ENCODE results near the gene NPR3. TPM values are rescaled to one million over a fixed set of nuclear protein-coding genes. Genes with fewer than 3 reads are reported as not detected.

Gene NPR3
- total RNA-seq: under 1 TPM; 0.10 to 0.12 TPM

- DNase-seq: peak; percentile 10
- peaks cover 64% of the 10 kb centered on the region for H3K27me3 Mint-ChIP-seq (ENCODE audit: low read depth)
- CTCF ChIA-PET: interaction anchor here (0.6 to 1.1 kb wide), 2 partner anchors 108 to 278 kb away, joined by 3 to 5 read pairs; no protein-coding TSS in a partner anchor
- intact Hi-C loops (cut with micrococcal nuclease): loop anchor here (5.0 kb wide), 1 partner anchor 1227 kb away; the partner anchor contains the start of gene RXFP3
- H3K9me3 Mint-ChIP-seq: no peaks in the 10 kb centered on the region
- peaks cover 26% of the 10 kb centered on the region for H3K4me1 Mint-ChIP-seq (ENCODE audit: low read depth)
- peak within 1 kb of the TSS; percentile 65 for H3K4me3 Mint-ChIP-seq
- no peaks in the 10 kb centered on the region for H3K36me3 Mint-ChIP-seq (ENCODE audit: low read depth)
- no peak within 1 kb of the TSS for H3K27ac Mint-ChIP-seq
Measured at GRCh38 chr5:32710550-32711361, at the start of gene NPR3. Gene NPR3, plus strand, starts transcription at chr5:32711321. Its CDS starts 456 bp downstream, at chr5:32711777.

GRCh38 chr5:32664523-32664922 lies 46.6 kb upstream of the NPR3 start:
- Mint-ChIP-seq H3K9me3 (peaks cover 8% of the 10 kb centered on the region), H3K27me3 (ENCODE audit: low read depth) (no peaks in the 10 kb centered on the region), H3K36me3 (ENCODE audit: low read depth) (no peaks in the 10 kb centered on the region), H3K4me3 (no peak overlapping the region), H3K27ac (no peak overlapping the region), H3K4me1 (ENCODE audit: low read depth) (no peaks in the 10 kb centered on the region)
- intact Hi-C loops (cut with micrococcal nuclease): no loop called here
- CTCF ChIA-PET: no interaction called here
- DNase-seq: no peak

- H3K4me1 Mint-ChIP-seq (ENCODE audit: low read depth): no peaks in the 10 kb centered on the region
- no peak for DNase-seq
- CTCF ChIA-PET: no interaction called here
- H3K27ac Mint-ChIP-seq: no peak overlapping the region
- H3K9me3 Mint-ChIP-seq: peaks cover 3% of the 10 kb centered on the region
- H3K36me3 Mint-ChIP-seq (ENCODE audit: low read depth): no peaks in the 10 kb centered on the region
- H3K27me3 Mint-ChIP-seq (ENCODE audit: low read depth): no peaks in the 10 kb centered on the region
- intact Hi-C loops (cut with micrococcal nuclease): no loop called here
- no peak overlapping the region for H3K4me3 Mint-ChIP-seq
Measured at GRCh38 chr5:32668552-32668951, 42.6 kb upstream of the NPR3 start.

DNA sequence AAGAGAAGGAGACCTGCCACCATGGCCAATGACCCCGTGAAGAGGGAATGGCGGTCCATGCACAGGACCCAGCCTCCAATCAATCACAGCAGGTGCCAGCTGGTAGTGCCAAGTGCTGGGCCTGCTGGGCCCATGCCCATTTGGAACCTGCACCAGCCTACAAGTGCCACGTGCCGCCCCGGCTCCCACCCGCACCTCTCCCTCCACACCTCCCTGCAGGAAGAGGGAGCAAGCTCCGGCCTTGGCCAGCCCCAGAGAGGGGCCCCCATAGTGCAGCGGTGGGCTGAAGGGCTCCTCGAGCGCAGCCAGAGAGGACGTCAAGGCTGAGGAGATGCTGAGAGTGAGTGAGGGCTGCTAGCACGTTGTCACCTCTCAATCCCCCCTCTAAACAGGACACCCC lies 37.8 kb upstream of the NPR3 start:
- Mint-ChIP-seq H3K36me3 (ENCODE audit: low read depth) (no peaks in the 10 kb centered on the region), H3K27me3 (ENCODE audit: low read depth) (no peaks in the 10 kb centered on the region), H3K4me1 (ENCODE audit: low read depth) (no peaks in the 10 kb centered on the region), H3K9me3 (peaks cover 3% of the 10 kb centered on the region), H3K4me3 (no peak overlapping the region), H3K27ac (no peak overlapping the region)
- CTCF ChIA-PET: no interaction called here
- intact Hi-C loops (cut with micrococcal nuclease): no loop called here
- DNase-seq: no peak

GRCh38 chr5:32677023-32677422 lies 34.1 kb upstream of the NPR3 start:
- no peaks in the 10 kb centered on the region for H3K27me3 Mint-ChIP-seq (ENCODE audit: low read depth)
- DNase-seq: no peak
- no peaks in the 10 kb centered on the region for H3K36me3 Mint-ChIP-seq (ENCODE audit: low read depth)
- CTCF ChIA-PET: no interaction called here
- H3K27ac Mint-ChIP-seq: no peak overlapping the region
- no peaks in the 10 kb centered on the region for H3K9me3 Mint-ChIP-seq
- intact Hi-C loops (cut with micrococcal nuclease): no loop called here
- no peaks in the 10 kb centered on the region for H3K4me1 Mint-ChIP-seq (ENCODE audit: low read depth)
- H3K4me3 Mint-ChIP-seq: no peak overlapping the region

DNA sequence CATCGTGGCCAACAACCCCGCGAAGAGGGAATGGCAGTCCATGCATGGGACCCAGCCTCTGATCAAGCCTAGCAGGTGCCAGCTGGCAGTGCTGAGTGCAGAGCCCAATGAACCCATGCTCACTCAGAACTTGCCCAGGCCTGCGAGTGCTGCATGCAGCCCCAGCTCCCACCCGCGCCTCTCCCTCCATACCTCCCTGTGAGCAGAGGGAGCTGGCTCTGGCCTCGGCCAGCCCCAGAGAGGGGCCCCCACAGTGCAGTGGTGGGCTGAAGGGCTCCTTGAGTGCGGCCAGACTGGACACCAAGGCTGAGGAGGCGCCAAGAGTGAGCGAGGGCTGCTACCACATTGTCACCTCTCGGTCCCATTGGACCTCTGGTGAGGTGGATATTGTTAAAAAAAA lies 32.6 kb upstream of the NPR3 start:
- Mint-ChIP-seq H3K4me1 (ENCODE audit: low read depth) (no peaks in the 10 kb centered on the region), H3K4me3 (no peak overlapping the region), H3K36me3 (ENCODE audit: low read depth) (no peaks in the 10 kb centered on the region), H3K9me3 (peaks cover under 1% of the 10 kb centered on the region), H3K27ac (no peak overlapping the region), H3K27me3 (ENCODE audit: low read depth) (no peaks in the 10 kb centered on the region)
- intact Hi-C loops (cut with micrococcal nuclease): no loop called here
- no peak for DNase-seq
- CTCF ChIA-PET: no interaction called here

DNA sequence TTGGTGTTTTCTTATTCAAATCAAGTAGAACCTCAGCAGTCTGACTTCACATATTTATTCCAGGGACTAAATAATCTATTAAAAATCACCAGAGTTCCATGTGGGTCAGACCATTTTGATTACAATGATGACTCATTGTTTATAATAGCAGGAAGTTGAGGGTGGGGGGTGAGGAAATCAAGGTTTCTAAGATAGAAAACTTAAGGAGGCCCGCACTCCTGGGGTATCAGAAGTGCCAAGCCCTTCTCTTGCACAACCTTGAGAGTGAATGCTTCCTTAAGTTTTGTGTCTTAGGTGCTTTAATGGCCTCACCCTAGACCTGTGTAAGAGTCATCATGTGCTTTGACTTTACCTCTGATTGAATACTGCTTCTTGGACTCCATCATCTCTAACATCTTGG lies 31.9 kb upstream of the NPR3 start:
- H3K4me1 Mint-ChIP-seq (ENCODE audit: low read depth): no peaks in the 10 kb centered on the region
- intact Hi-C loops (cut with micrococcal nuclease): no loop called here
- H3K27me3 Mint-ChIP-seq (ENCODE audit: low read depth): no peaks in the 10 kb centered on the region
- H3K9me3 Mint-ChIP-seq: peaks cover 8% of the 10 kb centered on the region
- no peak overlapping the region for H3K4me3 Mint-ChIP-seq
- H3K27ac Mint-ChIP-seq: no peak overlapping the region
- CTCF ChIA-PET: interaction anchor here (0.6 kb wide), 1 partner anchor 619 kb away, joined by 3 read pairs; no protein-coding TSS in a partner anchor
- H3K36me3 Mint-ChIP-seq (ENCODE audit: low read depth): no peaks in the 10 kb centered on the region
- no peak for DNase-seq

- Mint-ChIP-seq H3K27me3 (ENCODE audit: low read depth) (no peaks in the 10 kb centered on the region), H3K4me3 (no peak overlapping the region), H3K9me3 (peaks cover 16% of the 10 kb centered on the region), H3K36me3 (ENCODE audit: low read depth) (peaks cover 1% of the 10 kb centered on the region), H3K27ac (no peak overlapping the region), H3K4me1 (ENCODE audit: low read depth) (no peaks in the 10 kb centered on the region)
- CTCF ChIA-PET: interaction anchor here (0.8 kb wide), 1 partner anchor 31 kb away, joined by 3 read pairs; no protein-coding TSS in a partner anchor
- intact Hi-C loops (cut with micrococcal nuclease): no loop called here
- DNase-seq: no peak
Measured at GRCh38 chr5:32680183-32680582, 30.9 kb upstream of the NPR3 start.

GRCh38 chr5:32683125-32683524 lies 28.0 kb upstream of the NPR3 start:
- Mint-ChIP-seq H3K27me3 (ENCODE audit: low read depth) (peaks cover 6% of the 10 kb centered on the region), H3K27ac (no peak overlapping the region), H3K9me3 (peaks cover 22% of the 10 kb centered on the region), H3K36me3 (ENCODE audit: low read depth) (peaks cover 1% of the 10 kb centered on the region), H3K4me3 (no peak overlapping the region), H3K4me1 (ENCODE audit: low read depth) (peaks cover 2% of the 10 kb centered on the region)
- DNase-seq: no peak
- CTCF ChIA-PET: no interaction called here
- intact Hi-C loops (cut with micrococcal nuclease): no loop called here

DNA sequence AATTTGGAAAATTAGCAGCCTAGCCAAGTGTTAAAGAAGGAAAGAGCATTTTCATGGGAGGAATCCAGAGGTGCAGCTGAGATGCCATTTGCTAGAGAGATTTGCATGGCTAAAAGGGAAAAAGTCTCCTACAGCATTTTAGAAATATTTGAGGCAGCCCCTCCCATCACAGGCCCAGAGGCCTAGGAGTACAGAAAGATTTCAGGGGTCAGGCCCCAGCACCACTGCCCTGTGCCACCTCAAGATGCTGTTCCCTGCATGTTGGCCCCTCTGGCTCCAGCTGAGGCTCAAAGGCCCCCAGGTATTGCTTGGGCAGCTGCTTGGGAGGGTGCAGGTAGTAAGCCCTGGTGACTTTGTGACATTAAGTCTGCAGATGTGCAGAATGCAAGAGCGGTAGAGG lies 26.9 kb upstream of the NPR3 start:
- Mint-ChIP-seq H3K27ac (no peak overlapping the region), H3K27me3 (ENCODE audit: low read depth) (peaks cover 8% of the 10 kb centered on the region), H3K9me3 (peaks cover 22% of the 10 kb centered on the region), H3K36me3 (ENCODE audit: low read depth) (peaks cover 1% of the 10 kb centered on the region), H3K4me3 (no peak overlapping the region), H3K4me1 (ENCODE audit: low read depth) (peaks cover 2% of the 10 kb centered on the region)
- intact Hi-C loops (cut with micrococcal nuclease): no loop called here
- CTCF ChIA-PET: no interaction called here
- DNase-seq: no peak

- intact Hi-C loops (cut with micrococcal nuclease): no loop called here
- CTCF ChIA-PET: no interaction called here
- Mint-ChIP-seq H3K4me3 (no peak overlapping the region), H3K27me3 (ENCODE audit: low read depth) (peaks cover 11% of the 10 kb centered on the region), H3K9me3 (peaks cover 22% of the 10 kb centered on the region), H3K4me1 (ENCODE audit: low read depth) (peaks cover 2% of the 10 kb centered on the region), H3K36me3 (ENCODE audit: low read depth) (peaks cover 1% of the 10 kb centered on the region), H3K27ac (no peak overlapping the region)
- DNase-seq: no peak
Measured at GRCh38 chr5:32686799-32687498, 24.2 kb upstream of the NPR3 start.

GRCh38 chr5:32687499-32687831 lies 23.7 kb upstream of the NPR3 start:
- Mint-ChIP-seq H3K27me3 (ENCODE audit: low read depth) (peaks cover 11% of the 10 kb centered on the region), H3K27ac (no peak overlapping the region), H3K9me3 (peaks cover 22% of the 10 kb centered on the region), H3K4me3 (no peak overlapping the region), H3K36me3 (ENCODE audit: low read depth) (peaks cover 1% of the 10 kb centered on the region), H3K4me1 (ENCODE audit: low read depth) (peaks cover 2% of the 10 kb centered on the region)
- intact Hi-C loops (cut with micrococcal nuclease): no loop called here
- DNase-seq: no peak
- CTCF ChIA-PET: no interaction called here

- DNase-seq: peak; percentile 9
- CTCF ChIA-PET: interaction anchor here (1.0 kb wide), 1 partner anchor 734 kb away, joined by 3 read pairs; no protein-coding TSS in a partner anchor
- H3K9me3 Mint-ChIP-seq: peaks cover 7% of the 10 kb centered on the region
- intact Hi-C loops (cut with micrococcal nuclease): no loop called here
- H3K27me3 Mint-ChIP-seq (ENCODE audit: low read depth): peaks cover 12% of the 10 kb centered on the region
- no peak overlapping the region for H3K27ac Mint-ChIP-seq
- peaks cover 2% of the 10 kb centered on the region for H3K4me1 Mint-ChIP-seq (ENCODE audit: low read depth)
- no peak overlapping the region for H3K4me3 Mint-ChIP-seq
- H3K36me3 Mint-ChIP-seq (ENCODE audit: low read depth): peaks cover under 1% of the 10 kb centered on the region
Measured at GRCh38 chr5:32690153-32690552, 21.0 kb upstream of the NPR3 start.
